ENCODE results near the gene BBOX1. TPM values are rescaled to one million over a fixed set of nuclear protein-coding genes. Genes with fewer than 3 reads are reported as not detected.

BBOX1 gene
- total and polyA plus RNA-seq, 4 donors, result 2.8 to 18.4 (median 9.0) TPM

GRCh38 chr11:27012234-27012921, 28.2 kb upstream of the BBOX1 start:
- WGBS, result 58% methylated on average over 4 of the region's 4 CpGs
- DNase-seq (ENCODE audit: low spot score), result no peak
- Histone ChIP-seq H3K4me3 (ENCODE audit: low read depth in 1 of 3, low read length in 3 of 3) (no peak overlapping the region), H3K27me3 (ENCODE audit: control insufficient read depth in 4 of 4, insufficient read depth in 4 of 4, low read length in 3 of 4) (no peaks in the 10 kb centered on the region), H3K9ac (ENCODE audit: low read depth in 1 of 2, low read length in 2 of 2) (no peak overlapping the region), H3K4me1 (ENCODE audit: control insufficient read depth in 4 of 4, insufficient read depth in 4 of 4, low read length in 3 of 4) (no peaks in the 10 kb centered on the region), H3K36me3 (ENCODE audit: control insufficient read depth in 4 of 4, insufficient read depth in 3 of 4, low read depth in 1 of 4, low read length in 3 of 4) (no peaks in the 10 kb centered on the region), H3K27ac (ENCODE audit: low read depth in 1 of 2, low read length in 2 of 2) (no peak overlapping the region), H3K9me3 (ENCODE audit: control insufficient read depth in 4 of 4, low read length in 3 of 4) (no peaks in the 10 kb centered on the region)
- no peak for TF ChIP-seq HNF4G (IDR thresholded peaks at IDR 0.05)
- TF ChIP-seq GABPA (IDR thresholded peaks at IDR 0.05 in 1 of 2, conservative IDR thresholded peaks at IDR 0.05 in 1 of 2), result no peak
- TF ChIP-seq YY1 (IDR thresholded peaks at IDR 0.05), result no peak
- TF ChIP-seq JUND (IDR thresholded peaks at IDR 0.05), result peak in 1 of 2 donors; percentile 20
- no peak for TF ChIP-seq REST (IDR thresholded peaks at IDR 0.05)

GRCh38 chr11:27013781-27014361, 26.7 kb upstream of the BBOX1 start:
- H3K27ac ChIP-seq (ENCODE audit: low read depth in 1 of 2, low read length in 2 of 2), result no peak overlapping the region
- H3K27me3 ChIP-seq (ENCODE audit: control insufficient read depth in 4 of 4, insufficient read depth in 4 of 4, low read length in 3 of 4), result no peaks in the 10 kb centered on the region
- H3K9me3 ChIP-seq (ENCODE audit: control insufficient read depth in 4 of 4, low read length in 3 of 4), result no peaks in the 10 kb centered on the region
- no peaks in the 10 kb centered on the region for H3K36me3 ChIP-seq (ENCODE audit: control insufficient read depth in 4 of 4, insufficient read depth in 3 of 4, low read depth in 1 of 4, low read length in 3 of 4)
- H3K4me1 ChIP-seq (ENCODE audit: control insufficient read depth in 4 of 4, insufficient read depth in 4 of 4, low read length in 3 of 4), result no peaks in the 10 kb centered on the region
- H3K9ac ChIP-seq (ENCODE audit: low read depth in 1 of 2, low read length in 2 of 2), result no peak overlapping the region
- DNase-seq (ENCODE audit: low spot score), result no peak
- no peak overlapping the region for H3K4me3 ChIP-seq (ENCODE audit: low read depth in 1 of 3, low read length in 3 of 3)
- WGBS, result 83% methylated on average over 4 of the region's 4 CpGs
- no peak for TF ChIP-seq REST (IDR thresholded peaks at IDR 0.05)

DNA sequence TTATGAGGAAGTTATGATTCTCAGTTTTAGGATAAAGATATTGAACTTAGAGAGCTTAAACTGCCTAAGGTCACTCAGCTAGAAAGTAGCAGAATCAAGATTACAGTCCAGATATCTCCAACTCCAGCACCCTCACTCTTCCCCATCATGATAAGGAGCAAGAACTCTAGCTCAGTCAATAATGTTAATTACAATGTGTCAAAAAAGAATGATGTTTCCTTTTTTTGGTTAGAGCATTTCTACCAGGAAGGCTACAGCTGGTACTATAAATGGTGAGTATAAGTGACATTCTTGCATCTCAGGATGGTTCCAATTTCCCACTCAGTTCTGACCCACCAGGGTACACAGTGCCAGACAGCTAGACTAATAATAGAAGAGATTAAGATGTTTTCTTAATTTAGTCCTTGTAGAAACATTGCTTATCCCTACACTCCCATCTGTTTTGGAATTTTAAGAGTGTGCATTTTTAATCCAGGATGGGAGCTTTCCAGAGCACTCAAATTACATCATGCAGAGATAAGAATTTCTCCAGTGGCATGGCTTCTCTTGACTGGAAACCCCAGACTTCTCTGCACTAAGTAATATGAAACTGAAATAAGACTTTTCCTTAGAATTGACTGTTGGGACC, 21.6 kb upstream of the BBOX1 start:
- H3K4me1 ChIP-seq (ENCODE audit: control insufficient read depth in 4 of 4, insufficient read depth in 4 of 4, low read length in 3 of 4), result peaks cover 0 to under 1% (median 0%) of the 10 kb centered on the region in 4 donors
- DNase-seq (ENCODE audit: low spot score), result no peak
- H3K27ac ChIP-seq (ENCODE audit: low read depth in 1 of 2, low read length in 2 of 2), result no peak overlapping the region
- TF ChIP-seq REST (IDR thresholded peaks at IDR 0.05) (no peak), EGR1 (IDR thresholded peaks at IDR 0.05; ENCODE audit: low read depth in 2 of 2) (no peak), MAX (IDR thresholded peaks at IDR 0.05) (no peak), SP1 (IDR thresholded peaks at IDR 0.05) (no peak), NR2F2 (IDR thresholded peaks at IDR 0.05) (no peak)
- TF ChIP-seq, protein P1, sequence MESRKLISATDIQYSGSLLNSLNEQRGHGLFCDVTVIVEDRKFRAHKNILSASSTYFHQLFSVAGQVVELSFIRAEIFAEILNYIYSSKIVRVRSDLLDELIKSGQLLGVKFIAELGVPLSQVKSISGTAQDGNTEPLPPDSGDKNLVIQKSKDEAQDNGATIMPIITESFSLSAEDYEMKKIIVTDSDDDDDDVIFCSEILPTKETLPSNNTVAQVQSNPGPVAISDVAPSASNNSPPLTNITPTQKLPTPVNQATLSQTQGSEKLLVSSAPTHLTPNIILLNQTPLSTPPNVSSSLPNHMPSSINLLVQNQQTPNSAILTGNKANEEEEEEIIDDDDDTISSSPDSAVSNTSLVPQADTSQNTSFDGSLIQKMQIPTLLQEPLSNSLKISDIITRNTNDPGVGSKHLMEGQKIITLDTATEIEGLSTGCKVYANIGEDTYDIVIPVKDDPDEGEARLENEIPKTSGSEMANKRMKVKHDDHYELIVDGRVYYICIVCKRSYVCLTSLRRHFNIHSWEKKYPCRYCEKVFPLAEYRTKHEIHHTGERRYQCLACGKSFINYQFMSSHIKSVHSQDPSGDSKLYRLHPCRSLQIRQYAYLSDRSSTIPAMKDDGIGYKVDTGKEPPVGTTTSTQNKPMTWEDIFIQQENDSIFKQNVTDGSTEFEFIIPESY (IDR thresholded peaks at IDR 0.05), result no peak

More for the DNA sequence above, 21.6 kb upstream of the BBOX1 start:
- Histone ChIP-seq H3K9ac (ENCODE audit: low read depth in 1 of 2, low read length in 2 of 2) (no peak overlapping the region), H3K4me3 (ENCODE audit: low read depth in 1 of 3, low read length in 3 of 3) (no peak overlapping the region), H3K9me3 (ENCODE audit: control insufficient read depth in 4 of 4, low read length in 3 of 4) (no peaks in the 10 kb centered on the region), H3K27me3 (ENCODE audit: control insufficient read depth in 4 of 4, insufficient read depth in 4 of 4, low read length in 3 of 4) (no peaks in the 10 kb centered on the region), H3K36me3 (ENCODE audit: control insufficient read depth in 4 of 4, insufficient read depth in 3 of 4, low read depth in 1 of 4, low read length in 3 of 4) (no peaks in the 10 kb centered on the region)

Measured in liver (tissue), 9 donors.